Keratinocyte (primary cell): Measurements from ENCODE around the gene TPM3. TPM values are rescaled to one million over a fixed set of nuclear protein-coding genes. Genes with fewer than 3 reads are reported as not detected.

Experiments used
- DNase-seq: peaks from one replicate; pipeline ENCODE4 v3.0.0-alpha.2; 2011; ENCODE audit warnings: low read depth, missing footprints, low spot score
- FAIRE-seq: peaks from 2 replicates; lab custom pipeline; 2011; peaks lifted over from hg19 to GRCh38; lab: Jason Lieb, UNC
- H2AFZ ChIP-seq: 2 replicates; pipeline ENCODE4 v1.6.0; 2012; ENCODE audit warnings: low read length, control low read depth, inconsistent platforms; ENCODE audit not compliant: control insufficient read depth
- H3K27ac ChIP-seq: 2 replicates; pipeline ENCODE4 v1.5.1; 2011; ENCODE audit warnings: low read length; ENCODE audit not compliant: control insufficient read depth, insufficient read depth
- H3K27me3 ChIP-seq: 3 replicates; pipeline ENCODE4 v1.6.0; 2011; ENCODE audit warnings: low read length; ENCODE audit not compliant: control insufficient read depth, insufficient read depth; ENCODE audit errors: extremely low read depth
- H3K36me3 ChIP-seq, 2 experiments: 2 replicates in 1 of 2; 3 replicates in 1 of 2; pipeline ENCODE4 v1.5.1; 2011; ENCODE audit warnings: low read length in 2 of 2, mild to moderate bottlenecking in 1 of 2; ENCODE audit not compliant: control insufficient read depth in 2 of 2, insufficient read depth in 2 of 2; ENCODE audit errors: extremely low read depth in 1 of 2
- H3K4me1 ChIP-seq: 3 replicates; pipeline ENCODE4 v1.5.1; 2011; ENCODE audit warnings: low read length; ENCODE audit not compliant: control insufficient read depth, insufficient read depth; ENCODE audit errors: extremely low read depth
- H3K4me2 ChIP-seq: 3 replicates; pipeline ENCODE4 v1.6.0; 2011; ENCODE audit warnings: low read depth, low read length; ENCODE audit not compliant: control insufficient read depth, insufficient read depth; ENCODE audit errors: extremely low read depth
- H3K4me3 ChIP-seq, 3 experiments: fragments of 200-600 bp in 1 of 3; sonication (generic) in 1 of 3; 2 replicates in 2 of 3; 3 replicates in 1 of 3; pipeline ENCODE4 v1.5.1; 2011 to 2016; ENCODE audit warnings: low read length in 3 of 3, mild to moderate bottlenecking in 3 of 3, control low read depth in 2 of 3, inconsistent platforms in 1 of 3, low read depth in 1 of 3, mixed read lengths in 1 of 3, mixed run types in 1 of 3, moderate library complexity in 1 of 3; ENCODE audit not compliant: control insufficient read depth in 2 of 3, insufficient read depth in 2 of 3; ENCODE audit errors: extremely low read depth in 1 of 3
- H3K79me2 ChIP-seq: 2 replicates; pipeline ENCODE4 v1.6.0; 2012; ENCODE audit warnings: low read length; ENCODE audit not compliant: control insufficient read depth, insufficient read depth
- H3K9ac ChIP-seq: 3 replicates; pipeline ENCODE4 v1.6.0; 2011; ENCODE audit warnings: low read length; ENCODE audit not compliant: control insufficient read depth, insufficient read depth; ENCODE audit errors: extremely low read depth
- H3K9me1 ChIP-seq: 3 replicates; pipeline ENCODE4 v1.6.0; 2011; ENCODE audit warnings: low read length; ENCODE audit not compliant: control insufficient read depth, insufficient read depth; ENCODE audit errors: extremely low read depth
- H3K9me3 ChIP-seq: 2 replicates; pipeline ENCODE4 v1.5.1; 2012; ENCODE audit warnings: low read depth, low read length; ENCODE audit not compliant: control insufficient read depth
- H4K20me1 ChIP-seq: 3 replicates; pipeline ENCODE4 v1.6.0; 2011; ENCODE audit warnings: low read length; ENCODE audit not compliant: control insufficient read depth, insufficient read depth; ENCODE audit errors: extremely low read depth
- EZH2 ChIP-seq: IDR thresholded peaks from one replicate; pipeline ENCODE4 v1.6.1; 2012; ENCODE audit warnings: inconsistent platforms, mild to moderate bottlenecking, low read length, moderate library complexity
- dilution Hi-C: fragments of 300-500 bp; cut with MboI; formaldehyde crosslinking; loops from one replicate; pipeline ENCODE4 v1.7.0; 2020; ENCODE audit warnings: low sequenced_read_pairs; ENCODE audit not compliant: extremely low pct_ligation_motif_present
- polyA plus RNA-seq, 5 experiments: library from polyadenylated mRNA; depleted of rRNA in 3 of 5; stranded (reverse) in 3 of 5; stranded (forward) in 1 of 5; unstranded in 1 of 5; fragments of >200 nt; gene quantifications; 1 replicate in 1 of 5; 2 replicates in 3 of 5; 3 replicates in 1 of 5; pipeline versions ENCODE4 v1.2.1 to v1.2.3, GENCODE V29; 2011 to 2012; ENCODE audit warnings: missing spikeins in 2 of 5, low read depth in 1 of 5, low replicate concordance in 1 of 5
- TF ChIP-seq, protein P1 (sequence below), 3 experiments: IDR thresholded peaks in 1 of 3; conservative IDR thresholded peaks in 1 of 3; optimal IDR thresholded peaks in 1 of 3; 2 replicates in 2 of 3; 3 replicates in 1 of 3; pipeline versions ENCODE3 to v1.5.1; 2011; ENCODE audit warnings: low read length in 3 of 3, mild to moderate bottlenecking in 3 of 3, moderate library complexity in 2 of 3, control low read depth in 1 of 3, inconsistent platforms in 1 of 3; ENCODE audit not compliant: insufficient read depth in 2 of 3; ENCODE audit errors: extremely low read depth in 1 of 3

The TPM3 gene
- polyA plus RNA-seq, 1 donor (not counting 4 experiments of a cell fraction or from before 2014, with no cell fraction given), result 585 TPM

DNA sequence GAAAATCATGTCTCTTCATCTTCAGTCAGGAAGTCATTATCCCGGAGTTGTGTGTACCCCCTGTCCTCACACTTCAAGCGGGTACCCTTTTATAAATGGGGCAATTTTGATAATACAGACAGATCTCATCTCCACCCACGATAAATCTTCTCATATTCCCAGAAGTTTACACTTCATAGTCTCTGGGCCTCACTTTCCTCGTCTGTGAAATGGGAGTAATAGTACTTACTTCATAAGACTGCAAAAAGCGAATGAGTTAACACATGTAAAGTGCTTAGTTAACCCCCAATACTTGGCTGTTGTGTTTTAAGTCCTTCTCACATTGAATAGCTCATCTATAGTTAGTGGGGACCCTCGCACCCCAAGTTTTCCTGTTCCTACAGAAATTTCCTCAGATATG lies 37.8 kb downstream of the TPM3 start:
- Histone ChIP-seq H3K36me3 (peaks cover 6 to 18% of the 10 kb centered on the region in 2 experiments), H3K79me2 (peaks cover 3% of the 10 kb centered on the region), H3K4me2 (no peak overlapping the region), H3K9me3 (no peaks in the 10 kb centered on the region), H3K27ac (no peak overlapping the region), H3K4me1 (no peaks in the 10 kb centered on the region), H3K27me3 (no peaks in the 10 kb centered on the region), H3K9me1 (peaks cover 2% of the 10 kb centered on the region), H3K4me3 (no peak overlapping the region), H3K9ac (no peak overlapping the region), H4K20me1 (peaks cover 8% of the 10 kb centered on the region), H2AFZ (no peak overlapping the region)
- TF ChIP-seq, protein P1, sequence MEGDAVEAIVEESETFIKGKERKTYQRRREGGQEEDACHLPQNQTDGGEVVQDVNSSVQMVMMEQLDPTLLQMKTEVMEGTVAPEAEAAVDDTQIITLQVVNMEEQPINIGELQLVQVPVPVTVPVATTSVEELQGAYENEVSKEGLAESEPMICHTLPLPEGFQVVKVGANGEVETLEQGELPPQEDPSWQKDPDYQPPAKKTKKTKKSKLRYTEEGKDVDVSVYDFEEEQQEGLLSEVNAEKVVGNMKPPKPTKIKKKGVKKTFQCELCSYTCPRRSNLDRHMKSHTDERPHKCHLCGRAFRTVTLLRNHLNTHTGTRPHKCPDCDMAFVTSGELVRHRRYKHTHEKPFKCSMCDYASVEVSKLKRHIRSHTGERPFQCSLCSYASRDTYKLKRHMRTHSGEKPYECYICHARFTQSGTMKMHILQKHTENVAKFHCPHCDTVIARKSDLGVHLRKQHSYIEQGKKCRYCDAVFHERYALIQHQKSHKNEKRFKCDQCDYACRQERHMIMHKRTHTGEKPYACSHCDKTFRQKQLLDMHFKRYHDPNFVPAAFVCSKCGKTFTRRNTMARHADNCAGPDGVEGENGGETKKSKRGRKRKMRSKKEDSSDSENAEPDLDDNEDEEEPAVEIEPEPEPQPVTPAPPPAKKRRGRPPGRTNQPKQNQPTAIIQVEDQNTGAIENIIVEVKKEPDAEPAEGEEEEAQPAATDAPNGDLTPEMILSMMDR (optimal IDR thresholded peaks at IDR 0.05 in 1 of 3, IDR thresholded peaks at IDR 0.05 in 1 of 3, conservative IDR thresholded peaks at IDR 0.05 in 1 of 3; ENCODE audit: extremely low read depth in 1 of 3, insufficient read depth in 2 of 3, low read length in 3 of 3), result no peak
- no peak for TF ChIP-seq EZH2
- FAIRE-seq (no peak), DNase-seq (no peak)
- dilution Hi-C loops, result no loop called here

DNA sequence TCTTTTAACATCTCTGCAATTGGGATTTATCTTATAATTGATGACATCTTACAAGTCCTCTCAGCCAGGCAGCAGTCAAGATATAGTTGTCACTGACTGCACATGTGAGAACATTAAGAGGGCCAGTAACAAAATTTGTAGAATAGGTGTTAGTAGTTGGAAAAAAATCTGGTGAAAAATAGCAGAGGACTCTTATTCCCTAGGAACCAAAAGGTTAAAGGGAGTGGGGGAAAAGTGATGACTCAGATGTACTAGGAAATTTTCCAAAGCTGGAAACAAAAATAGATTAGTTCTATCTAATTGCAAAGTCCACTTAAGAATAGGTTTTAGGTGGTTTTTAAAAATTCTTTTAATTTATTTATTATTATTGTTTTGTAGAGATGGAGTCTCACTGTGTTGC lies 40.6 kb downstream of the TPM3 start:
- Histone ChIP-seq H3K27ac (no peak overlapping the region), H3K79me2 (no peaks in the 10 kb centered on the region), H3K9me1 (peaks cover 2% of the 10 kb centered on the region), H3K9me3 (no peaks in the 10 kb centered on the region), H2AFZ (no peak overlapping the region), H3K9ac (no peak overlapping the region), H3K36me3 (peaks cover 0 to 3% of the 10 kb centered on the region in 2 experiments), H3K4me1 (no peaks in the 10 kb centered on the region), H3K4me2 (no peak overlapping the region), H3K4me3 (no peak overlapping the region), H4K20me1 (no peaks in the 10 kb centered on the region), H3K27me3 (no peaks in the 10 kb centered on the region)
- TF ChIP-seq EZH2, result no peak
- TF ChIP-seq, protein P1 (optimal IDR thresholded peaks at IDR 0.05 in 1 of 3, IDR thresholded peaks at IDR 0.05 in 1 of 3, conservative IDR thresholded peaks at IDR 0.05 in 1 of 3; ENCODE audit: extremely low read depth in 1 of 3, insufficient read depth in 2 of 3, low read length in 3 of 3), result no peak
- FAIRE-seq (no peak), DNase-seq (no peak)
- dilution Hi-C loops, result no loop called here
